Naive thymus-derived CD4-positive, alpha-beta T cell (primary cell): ENCODE results near the gene ATP8B1. TPM values are rescaled to one million over a fixed set of nuclear protein-coding genes. Genes with fewer than 3 reads are reported as not detected.
A peak's percentile ranks its signal among the peaks of the same experiment; 100 is the strongest.

Experiments used
- ATAC-seq: fragments of 150-1000 bp; cut with Tn5 transposase; 2 replicates; pipeline ENCODE4 v1.10.0; 2021; ENCODE audit warnings: mild to moderate bottlenecking, moderate library complexity
- CTCF ChIA-PET: fragments of 350-600 bp; sonication (Branson Sonifier 250); formaldehyde crosslinking; loops from one replicate; lab custom pipeline; 2021; ENCODE audit warnings: antibody characterized with exemption; lab: Charles Lee
- POLR2A ChIA-PET: fragments of 350-600 bp; sonication (Branson Sonifier 250); formaldehyde crosslinking; loops from one replicate; lab custom pipeline; 2021; ENCODE audit warnings: antibody characterized with exemption, inconsistent platforms; lab: Charles Lee
- DNase-seq, 9 donors: peaks; one replicate each; pipeline versions ENCODE4 v3.0.0 to v3.0.0-alpha.2; 2020 to 2022; ENCODE audit warnings: mixed read lengths in 1 of 9
- H3K27ac ChIP-seq: one replicate; pipeline ENCODE4 v1.7.0; 2013; ENCODE audit warnings: mild to moderate bottlenecking, low read depth, low read length, moderate library complexity
- H3K27me3 ChIP-seq, 2 donors: one replicate each; pipeline ENCODE4 v1.7.0; 2013; ENCODE audit warnings: low read length in 2 of 2, mild to moderate bottlenecking in 2 of 2, moderate library complexity in 2 of 2; ENCODE audit not compliant: control insufficient read depth in 2 of 2, insufficient read depth in 2 of 2
- H3K36me3 ChIP-seq, 3 experiments: 1 replicate in 2 of 3; 2 replicates in 1 of 3; pipeline ENCODE4 v1.7.0; 2013; ENCODE audit warnings: low read length in 3 of 3, mild to moderate bottlenecking in 3 of 3, moderate library complexity in 1 of 3; ENCODE audit not compliant: insufficient read depth in 3 of 3, control insufficient read depth in 2 of 3
- H3K4me1 ChIP-seq, 2 donors: one replicate each; pipeline ENCODE4 v1.7.0; 2013; ENCODE audit warnings: low read length in 2 of 2, mild to moderate bottlenecking in 2 of 2, moderate library complexity in 1 of 2; ENCODE audit not compliant: control insufficient read depth in 2 of 2, insufficient read depth in 2 of 2
- H3K4me3 ChIP-seq: 2 replicates; pipeline ENCODE4 v1.7.0; 2013; ENCODE audit warnings: mild to moderate bottlenecking, low read length
- H3K9me3 ChIP-seq, 3 experiments: 1 replicate in 2 of 3; 2 replicates in 1 of 3; pipeline ENCODE4 v1.7.0; 2013; ENCODE audit warnings: low read length in 3 of 3; ENCODE audit not compliant: control insufficient read depth in 2 of 3
- H3K27ac Mint-ChIP-seq, 9 donors: one replicate each; pipeline ENCODE4 v1.8.0; 2020 to 2022; ENCODE audit warnings: mixed read lengths in 9 of 9, mild to moderate bottlenecking in 8 of 9, moderate library complexity in 5 of 9, inconsistent platforms in 2 of 9
- H3K27me3 Mint-ChIP-seq, 5 donors: one replicate each; pipeline ENCODE4 v1.8.0; 2021 to 2022; ENCODE audit warnings: mixed read lengths in 5 of 5, mild to moderate bottlenecking in 1 of 5
- H3K36me3 Mint-ChIP-seq, 5 donors: one replicate each; pipeline ENCODE4 v1.8.0; 2020 to 2022; ENCODE audit warnings: mixed read lengths in 5 of 5, mild to moderate bottlenecking in 3 of 5, inconsistent platforms in 1 of 5
- H3K4me1 Mint-ChIP-seq, 7 donors: one replicate each; pipeline ENCODE4 v1.8.0; 2020 to 2022; ENCODE audit warnings: mixed read lengths in 7 of 7, mild to moderate bottlenecking in 3 of 7, inconsistent platforms in 1 of 7
- H3K4me3 Mint-ChIP-seq, 10 donors: one replicate each; pipeline ENCODE4 v1.8.0; 2020 to 2022; ENCODE audit warnings: mild to moderate bottlenecking in 10 of 10, mixed read lengths in 10 of 10, moderate library complexity in 6 of 10, inconsistent platforms in 2 of 10
- H3K9me3 Mint-ChIP-seq, 11 donors: one replicate each; pipeline ENCODE4 v1.8.0; 2020 to 2022; ENCODE audit warnings: mixed read lengths in 11 of 11, mild to moderate bottlenecking in 4 of 11, inconsistent platforms in 1 of 11, moderate library complexity in 1 of 11
- intact Hi-C, 2 donors: fragments of 100-400 bp; cut with micrococcal nuclease; formaldehyde crosslinking; loops; one replicate each; pipeline ENCODE4 v1.15.1; 2023
- polyA plus RNA-seq, 2 donors: library from polyadenylated mRNA; unstranded; fragments of 300-500 nt; fragmentation: Illumina TruSeq; gene quantifications; one replicate each; pipeline ENCODE4 v1.2.3, GENCODE V29; 2021
- total RNA-seq, 6 experiments: library from RNA in 5 of 6; stranded (reverse) in 5 of 6; gene quantifications; 1 replicate in 5 of 6; 2 replicates in 1 of 6; pipeline ENCODE4 v1.2.3 and lab custom pipeline; 2021 to 2026

ATP8B1 gene
- total and polyA plus RNA-seq, 7 experiments from 2014 or later: not detected

GRCh38 chr18:57631697-57632096, 171.4 kb downstream of the ATP8B1 start:
- H3K27me3 ChIP-seq: no peaks in the 10 kb centered on the region
- intact Hi-C loops: loop anchor here (2.0 kb wide), 1 partner anchor 981 kb away; the partner anchor contains the start of gene WDR7 (in 2 of the 2)
- Mint-ChIP-seq H3K4me1 (peaks cover 9 to 27% (median 20%) of the 10 kb centered on the region in 7 donors), H3K4me3 (peak overlapping the region; percentile 55 to 97 (median 84)), H3K36me3 (peaks cover 0 to 8% (median 0%) of the 10 kb centered on the region in 5 donors), H3K27me3 (no peaks in the 10 kb centered on the region), H3K9me3 (peaks cover 0 to 4% (median 0%) of the 10 kb centered on the region in 11 donors), H3K27ac (peak overlapping the region; percentile 3 to 79 (median 11))
- no peaks in the 10 kb centered on the region for H3K36me3 ChIP-seq
- no peak overlapping the region for H3K4me3 ChIP-seq
- no peaks in the 10 kb centered on the region for H3K9me3 ChIP-seq
- H3K27ac ChIP-seq: no peak overlapping the region
- POLR2A ChIA-PET: interaction anchor here (1.2 to 2.7 kb wide), 2 partner anchors 10 to 46 kb away, joined by 3 to 19 read pairs; partner anchors contain the start of genes FECH and NARS1
- CTCF ChIA-PET: interaction anchor here (2.3 kb wide), 1 partner anchor 10 kb away, joined by 10 read pairs; the partner anchor contains the start of gene NARS1
- no peak for ATAC-seq
- no peak for DNase-seq
- peaks cover 10 to 11% of the 10 kb centered on the region in 2 donors for H3K4me1 ChIP-seq

GRCh38 chr18:57630754-57631595, 172.1 kb downstream of the ATP8B1 start:
- Histone ChIP-seq H3K27me3 (no peaks in the 10 kb centered on the region), H3K36me3 (no peaks in the 10 kb centered on the region), H3K9me3 (no peaks in the 10 kb centered on the region), H3K4me3 (peak overlapping the region; percentile 88), H3K4me1 (peaks cover 10 to 11% of the 10 kb centered on the region in 2 donors), H3K27ac (peak overlapping the region; percentile 79)
- POLR2A ChIA-PET: interaction anchor here (1.0 to 2.7 kb wide), 3 partner anchors 9 to 45 kb away, joined by 3 to 19 read pairs (median 4); partner anchors contain the start of genes FECH and NARS1
- H3K27me3 Mint-ChIP-seq: no peaks in the 10 kb centered on the region
- peaks cover 9 to 27% (median 20%) of the 10 kb centered on the region in 7 donors for H3K4me1 Mint-ChIP-seq
- ATAC-seq (no peak), DNase-seq (no peak)
- H3K27ac Mint-ChIP-seq: peak overlapping the region; percentile 9 to 99 (median 97)
- intact Hi-C loops: loop anchor here (1.0 to 2.0 kb wide), 9 partner anchors 10 to 1508 kb away; partner anchors contain the start of genes FECH (in 2 of the 2), NARS1 (in 2 of the 2), WDR7 (in 2 of the 2) and NEDD4L (in 1 of the 2)
- peak overlapping the region; percentile 88 to 98 (median 96) for H3K4me3 Mint-ChIP-seq
- H3K36me3 Mint-ChIP-seq: peaks cover 0 to 8% (median 0%) of the 10 kb centered on the region in 5 donors
- CTCF ChIA-PET: interaction anchor here (0.7 to 2.3 kb wide), 2 partner anchors 10 to 115 kb away, joined by 3 to 10 read pairs; partner anchors contain the start of gene NARS1
- peaks cover 0 to 4% (median 0%) of the 10 kb centered on the region in 11 donors for H3K9me3 Mint-ChIP-seq

- peak overlapping the region; percentile 84 to 99 (median 97) for H3K27ac Mint-ChIP-seq
- H3K9me3 Mint-ChIP-seq: peaks cover 0 to 4% (median 0%) of the 10 kb centered on the region in 11 donors
- Histone ChIP-seq H3K27ac (peak overlapping the region; percentile 79), H3K36me3 (no peaks in the 10 kb centered on the region), H3K9me3 (no peaks in the 10 kb centered on the region), H3K4me3 (peak overlapping the region; percentile 88), H3K27me3 (no peaks in the 10 kb centered on the region), H3K4me1 (peaks cover 10 to 11% of the 10 kb centered on the region in 2 donors)
- peak overlapping the region; percentile 88 to 98 (median 96) for H3K4me3 Mint-ChIP-seq
- H3K27me3 Mint-ChIP-seq: no peaks in the 10 kb centered on the region
- peaks cover 0 to 8% (median 0%) of the 10 kb centered on the region in 5 donors for H3K36me3 Mint-ChIP-seq
- ChIA-PET CTCF (interaction anchor here (2.3 kb wide), 1 partner anchor 9 kb away, joined by 10 read pairs; the partner anchor contains the start of gene NARS1), POLR2A (interaction anchor here (0.7 to 2.7 kb wide), 3 partner anchors 8 to 10 kb away, joined by 4 to 19 read pairs (median 4); partner anchors contain the start of gene NARS1)
- peak; percentile 99 for ATAC-seq
- peaks cover 9 to 23% (median 20%) of the 10 kb centered on the region in 7 donors for H3K4me1 Mint-ChIP-seq
- peak; percentile 89 to 95 (median 93) for DNase-seq
- intact Hi-C loops: loop anchor here (1.0 to 2.0 kb wide), 9 partner anchors 9 to 1509 kb away; partner anchors contain the start of genes FECH (in 2 of the 2), NARS1 (in 2 of the 2), WDR7 (in 2 of the 2) and NEDD4L (in 1 of the 2)
Observed at GRCh38 chr18:57630002-57630753, 172.9 kb downstream of the ATP8B1 start.

GRCh38 chr18:57629422-57629821, 173.7 kb downstream of the ATP8B1 start:
- intact Hi-C loops: no loop called here
- no peak for ATAC-seq
- peaks cover 9 to 21% (median 20%) of the 10 kb centered on the region in 7 donors for H3K4me1 Mint-ChIP-seq
- no peaks in the 10 kb centered on the region for H3K9me3 ChIP-seq
- no peaks in the 10 kb centered on the region for H3K27me3 ChIP-seq
- peak overlapping the region; percentile 88 to 98 (median 96) for H3K4me3 Mint-ChIP-seq
- POLR2A ChIA-PET: interaction anchor here (0.7 to 2.7 kb wide), 2 partner anchors 7 to 9 kb away, joined by 4 to 19 read pairs; partner anchors contain the start of gene NARS1
- peaks cover 10 to 11% of the 10 kb centered on the region in 2 donors for H3K4me1 ChIP-seq
- peak overlapping the region; percentile 79 for H3K27ac ChIP-seq
- peak overlapping the region; percentile 88 for H3K4me3 ChIP-seq
- CTCF ChIA-PET: interaction anchor here (2.3 kb wide), 1 partner anchor 8 kb away, joined by 10 read pairs; the partner anchor contains the start of gene NARS1
- peaks cover 0 to 4% (median 0%) of the 10 kb centered on the region in 11 donors for H3K9me3 Mint-ChIP-seq
- peaks cover 0 to 6% (median 0%) of the 10 kb centered on the region in 5 donors for H3K36me3 Mint-ChIP-seq
- no peaks in the 10 kb centered on the region for H3K36me3 ChIP-seq
- DNase-seq: no peak
- peak overlapping the region in 8 of 9 donors; percentile 13 to 99 (median 98) for H3K27ac Mint-ChIP-seq
- no peaks in the 10 kb centered on the region for H3K27me3 Mint-ChIP-seq

- ChIA-PET CTCF (interaction anchor here (0.6 kb wide), 1 partner anchor 202 kb away, joined by 5 read pairs; no protein-coding TSS in a partner anchor), POLR2A (no interaction called here)
- Histone ChIP-seq H3K36me3 (no peaks in the 10 kb centered on the region), H3K27ac (no peak overlapping the region), H3K9me3 (no peaks in the 10 kb centered on the region), H3K4me1 (peaks cover 10 to 13% of the 10 kb centered on the region in 2 donors), H3K4me3 (no peak overlapping the region), H3K27me3 (no peaks in the 10 kb centered on the region)
- ATAC-seq (no peak), DNase-seq (no peak)
- Mint-ChIP-seq H3K36me3 (peaks cover 0 to 4% (median 0%) of the 10 kb centered on the region in 5 donors), H3K27me3 (no peaks in the 10 kb centered on the region), H3K27ac (peak overlapping the region in 2 of 9 donors; percentile 16 to 27), H3K4me1 (peaks cover 11 to 21% (median 18%) of the 10 kb centered on the region in 7 donors), H3K9me3 (peaks cover 0 to 3% (median 0%) of the 10 kb centered on the region in 11 donors), H3K4me3 (no peak overlapping the region)
- intact Hi-C loops: no loop called here
Observed at GRCh38 chr18:57627488-57627887, 175.6 kb downstream of the ATP8B1 start.
